ENCODE results near the gene FILIP1L.

FILIP1L gene

DNA sequence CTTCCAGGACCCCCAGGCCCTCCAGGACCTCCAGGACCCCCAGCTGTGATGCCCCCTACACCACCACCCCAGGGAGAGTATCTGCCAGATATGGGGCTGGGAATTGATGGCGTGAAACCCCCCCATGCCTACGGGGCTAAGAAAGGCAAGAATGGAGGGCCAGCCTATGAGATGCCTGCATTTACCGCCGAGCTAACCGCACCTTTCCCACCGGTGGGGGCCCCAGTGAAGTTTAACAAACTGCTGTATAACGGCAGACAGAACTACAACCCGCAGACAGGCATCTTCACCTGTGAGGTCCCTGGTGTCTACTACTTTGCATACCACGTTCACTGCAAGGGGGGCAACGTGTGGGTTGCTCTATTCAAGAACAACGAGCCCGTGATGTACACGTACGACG, 318.7 kb downstream of the FILIP1L start:
- DNase-seq (ENCODE audit: low read depth), result no peak

DNA sequence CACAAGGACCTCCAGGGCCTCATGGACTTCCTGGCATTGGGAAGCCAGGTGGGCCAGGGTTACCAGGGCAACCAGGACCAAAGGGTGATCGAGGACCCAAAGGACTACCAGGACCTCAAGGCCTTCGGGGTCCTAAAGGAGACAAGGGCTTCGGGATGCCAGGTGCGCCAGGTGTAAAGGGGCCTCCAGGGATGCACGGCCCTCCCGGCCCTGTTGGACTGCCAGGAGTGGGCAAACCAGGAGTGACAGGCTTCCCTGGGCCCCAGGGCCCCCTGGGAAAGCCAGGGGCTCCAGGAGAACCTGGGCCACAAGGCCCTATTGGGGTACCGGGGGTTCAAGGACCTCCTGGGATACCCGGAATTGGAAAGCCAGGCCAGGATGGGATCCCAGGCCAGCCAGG, 319.8 kb downstream of the FILIP1L start:
- DNase-seq (ENCODE audit: low read depth), result no peak

DNA sequence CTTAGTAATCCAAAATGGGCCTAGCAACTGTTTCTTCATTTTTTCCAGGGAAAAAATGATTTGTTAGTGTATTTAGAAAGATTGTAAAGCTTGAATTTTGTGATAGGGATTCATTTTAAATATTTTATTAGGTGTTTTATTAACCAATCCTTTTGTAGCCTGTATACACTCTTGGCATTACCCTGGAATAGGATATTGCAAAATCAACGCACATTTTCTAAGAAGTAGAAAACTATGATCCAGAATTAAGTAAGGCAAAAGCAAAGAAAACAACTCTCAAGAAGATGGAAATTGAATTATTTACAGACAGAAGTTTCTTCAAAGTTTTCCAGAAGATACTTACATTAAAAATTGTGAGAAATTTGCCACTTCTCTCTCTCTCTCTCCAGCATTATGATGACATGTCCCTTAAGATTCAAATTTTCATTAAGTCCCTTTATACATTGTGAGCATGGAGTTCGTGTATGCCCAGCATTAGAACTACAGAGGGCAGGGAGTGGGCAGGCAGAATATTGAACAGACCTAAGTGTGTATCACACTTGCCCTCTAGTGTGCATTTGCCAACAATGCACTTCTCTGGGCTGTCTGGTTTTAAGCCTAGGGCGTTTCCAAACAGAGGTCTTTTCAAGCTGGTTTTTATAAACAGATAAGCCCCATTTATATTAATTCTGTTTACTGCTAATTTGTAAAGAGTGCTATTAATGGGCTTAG, 325.1 kb downstream of the FILIP1L start:
- no peak for DNase-seq (ENCODE audit: low read depth)

All from T follicular helper cell (primary cell).